GM10266 (cell line): ENCODE results near the gene MATR3.
"Not testable (repeated sequence)": the region's sequence is repeated elsewhere in the genome, so short reads cannot be mapped to it uniquely, and the experiment has no call there.

Experiments used
- DNase-seq: peaks from one replicate; pipeline ENCODE4 v3.0.0; 2012; ENCODE audit errors: extremely low spot score
- TF ChIP-seq, protein P1 (sequence below): IDR thresholded peaks from 2 replicates; pipeline ENCODE4 v1.5.1; 2012; ENCODE audit warnings: mild to moderate bottlenecking, low read depth; ENCODE audit not compliant: control insufficient read depth, insufficient read depth; ENCODE audit errors: missing control alignments

The MATR3 gene

DNA sequence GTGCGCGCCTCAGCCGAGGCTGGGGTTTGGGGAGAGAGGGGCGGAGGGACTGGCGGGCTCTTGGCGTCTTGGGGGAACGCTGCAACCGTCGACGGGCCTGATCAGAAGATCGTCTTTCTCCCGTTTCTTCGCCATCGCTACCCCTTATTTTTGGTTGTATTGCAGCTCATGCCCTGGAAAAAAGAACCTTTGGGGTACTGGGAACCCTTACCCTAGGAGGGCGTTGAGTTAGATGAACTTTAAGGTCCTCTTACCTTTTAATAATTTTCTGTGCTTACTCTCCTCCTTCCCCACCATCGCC, 48.8 kb downstream of the MATR3 start:
- TF ChIP-seq, protein P1, sequence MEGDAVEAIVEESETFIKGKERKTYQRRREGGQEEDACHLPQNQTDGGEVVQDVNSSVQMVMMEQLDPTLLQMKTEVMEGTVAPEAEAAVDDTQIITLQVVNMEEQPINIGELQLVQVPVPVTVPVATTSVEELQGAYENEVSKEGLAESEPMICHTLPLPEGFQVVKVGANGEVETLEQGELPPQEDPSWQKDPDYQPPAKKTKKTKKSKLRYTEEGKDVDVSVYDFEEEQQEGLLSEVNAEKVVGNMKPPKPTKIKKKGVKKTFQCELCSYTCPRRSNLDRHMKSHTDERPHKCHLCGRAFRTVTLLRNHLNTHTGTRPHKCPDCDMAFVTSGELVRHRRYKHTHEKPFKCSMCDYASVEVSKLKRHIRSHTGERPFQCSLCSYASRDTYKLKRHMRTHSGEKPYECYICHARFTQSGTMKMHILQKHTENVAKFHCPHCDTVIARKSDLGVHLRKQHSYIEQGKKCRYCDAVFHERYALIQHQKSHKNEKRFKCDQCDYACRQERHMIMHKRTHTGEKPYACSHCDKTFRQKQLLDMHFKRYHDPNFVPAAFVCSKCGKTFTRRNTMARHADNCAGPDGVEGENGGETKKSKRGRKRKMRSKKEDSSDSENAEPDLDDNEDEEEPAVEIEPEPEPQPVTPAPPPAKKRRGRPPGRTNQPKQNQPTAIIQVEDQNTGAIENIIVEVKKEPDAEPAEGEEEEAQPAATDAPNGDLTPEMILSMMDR, result no peak
- DNase-seq, result peak; percentile 81

DNA sequence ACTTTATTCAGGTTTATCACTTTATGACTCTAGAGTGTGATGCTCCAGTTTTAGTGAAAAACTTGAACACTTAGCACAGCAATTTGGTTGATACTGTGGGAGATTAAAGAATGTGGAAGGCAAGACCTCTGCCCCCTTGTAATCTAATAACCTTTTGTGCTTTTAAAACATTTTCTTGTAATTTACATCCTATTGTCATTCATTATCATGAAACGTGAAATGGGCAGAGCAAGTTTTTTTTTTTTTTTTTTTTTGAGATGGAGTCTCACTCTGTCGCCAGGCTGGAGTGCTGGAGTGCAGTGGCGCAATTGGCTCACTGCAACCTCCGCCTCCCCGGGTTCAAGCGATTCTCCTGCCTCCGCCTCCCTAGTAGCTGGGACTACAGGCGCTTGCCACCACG, 49.9 kb downstream of the MATR3 start:
- DNase-seq, result no peak
- TF ChIP-seq, protein P1, result no peak

DNA sequence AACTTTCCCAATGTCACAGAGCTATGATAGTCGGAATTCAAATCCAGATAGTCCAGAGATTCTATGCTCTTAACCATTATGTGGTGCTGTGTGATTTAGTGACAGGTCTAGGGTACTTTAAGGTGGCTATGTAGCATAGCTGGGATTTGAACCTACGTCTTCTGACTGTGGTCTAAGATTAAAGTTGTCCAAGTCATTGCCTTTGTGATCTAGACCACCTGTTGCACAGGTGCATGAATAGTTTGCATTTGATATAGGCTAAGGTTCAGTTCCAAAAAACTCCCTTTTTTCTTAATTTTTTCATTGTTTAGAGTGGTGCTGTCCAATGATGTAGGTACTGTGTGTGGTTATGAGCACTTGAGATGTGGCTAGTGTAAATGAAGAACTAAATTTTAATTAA, 50.6 kb downstream of the MATR3 start:
- TF ChIP-seq, protein P1, result no peak
- no peak for DNase-seq

DNA sequence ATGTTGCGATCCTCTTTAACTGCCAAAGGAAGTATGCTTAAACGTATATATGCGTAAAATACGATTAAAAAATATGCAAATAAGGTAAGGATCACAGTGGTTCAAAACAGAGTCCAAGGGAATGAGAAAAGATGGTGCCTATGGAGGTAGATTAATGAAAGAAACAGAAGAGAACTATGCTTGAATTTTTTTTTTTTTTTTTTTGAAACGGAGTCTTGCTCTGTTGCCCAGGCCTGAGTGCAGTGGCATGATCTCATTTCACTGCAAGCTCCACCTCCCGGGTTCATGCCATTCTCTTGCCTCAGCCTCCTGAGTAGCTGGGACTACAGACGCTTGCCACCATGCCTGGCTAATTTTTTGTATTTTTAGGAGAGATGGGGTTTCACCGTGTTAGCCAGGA, 51.9 kb downstream of the MATR3 start:
- DNase-seq, result not testable (repeated sequence)

DNA sequence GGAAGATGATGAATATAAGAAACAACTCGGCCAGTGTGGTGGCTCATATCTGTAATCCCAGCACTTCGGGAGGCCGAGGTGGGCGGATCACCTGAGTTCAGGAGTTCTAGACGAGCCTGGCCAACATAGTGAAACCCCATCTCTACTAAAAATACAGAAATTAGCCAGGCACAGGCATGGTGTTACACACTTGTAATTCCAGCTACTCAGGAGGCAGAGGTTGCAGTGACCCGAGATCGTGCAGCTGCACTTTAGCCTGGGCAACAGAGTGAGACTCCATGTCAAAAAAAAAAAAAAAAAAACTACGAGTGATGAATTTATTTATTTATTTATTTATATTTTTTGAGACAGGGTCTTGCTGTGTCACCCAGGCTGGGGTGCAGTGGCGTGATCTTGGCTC, 54.3 kb downstream of the MATR3 start:
- DNase-seq, result not testable (repeated sequence)

DNA sequence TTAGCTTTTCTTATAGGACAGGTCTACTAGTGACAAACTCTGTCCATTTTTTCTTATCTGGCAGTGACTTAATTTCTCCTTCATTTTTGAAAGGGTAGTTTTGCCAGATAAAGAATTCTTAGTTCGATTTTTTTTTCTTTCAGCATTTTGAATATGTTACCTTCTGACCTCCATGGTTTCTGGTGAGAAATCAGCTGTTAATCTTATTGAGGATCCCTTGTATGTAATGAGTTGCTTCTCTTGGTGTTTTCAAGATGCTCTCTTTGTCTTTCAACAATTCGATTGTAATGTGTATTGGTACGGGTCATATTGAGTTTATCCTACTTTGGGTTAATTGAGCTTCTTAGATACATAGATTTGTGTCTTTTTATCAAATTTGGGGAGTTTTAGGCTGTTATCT, 60.6 kb downstream of the MATR3 start:
- TF ChIP-seq, protein P1, result no peak
- DNase-seq, result no peak

DNA sequence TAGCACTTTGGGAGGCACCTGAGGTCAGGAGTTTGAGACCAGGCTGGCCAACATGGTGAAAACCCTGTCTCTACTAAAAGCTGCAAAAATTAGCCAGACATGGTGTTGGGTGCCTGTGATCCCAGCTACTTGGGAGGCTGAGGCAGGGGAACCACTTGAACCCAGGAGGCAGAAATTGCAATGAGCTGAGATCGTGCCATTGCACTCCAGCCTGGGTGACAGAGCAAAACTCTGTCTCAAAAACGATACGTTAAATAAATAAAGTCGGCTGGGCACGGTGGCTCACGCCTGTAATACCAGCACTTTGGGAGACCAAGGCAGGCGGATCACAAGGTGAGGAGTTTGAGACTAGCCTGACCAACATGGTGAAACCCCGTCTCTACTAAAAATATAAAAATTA, 62.4 kb downstream of the MATR3 start:
- not testable (repeated sequence) for DNase-seq

DNA sequence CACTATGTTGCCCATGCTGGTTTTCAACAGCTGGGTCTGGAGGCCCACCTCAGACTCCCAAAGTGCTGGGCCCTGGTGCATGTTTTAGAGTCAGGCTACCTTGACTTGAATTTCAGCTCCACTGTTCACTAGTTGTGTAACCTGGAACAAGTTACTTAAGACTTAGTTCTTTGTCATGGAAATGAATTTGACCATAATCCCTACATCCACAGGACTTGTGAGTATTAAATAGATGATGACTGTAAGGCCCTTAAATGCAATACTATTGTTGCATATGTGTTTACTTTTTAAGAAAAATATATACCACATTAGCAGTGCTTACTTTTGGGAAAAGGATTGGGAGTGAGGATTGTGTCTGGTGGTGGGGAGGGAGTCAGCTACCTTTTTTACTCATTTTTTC, 64.5 kb downstream of the MATR3 start:
- TF ChIP-seq, protein P1, result no peak
- no peak for DNase-seq

DNA sequence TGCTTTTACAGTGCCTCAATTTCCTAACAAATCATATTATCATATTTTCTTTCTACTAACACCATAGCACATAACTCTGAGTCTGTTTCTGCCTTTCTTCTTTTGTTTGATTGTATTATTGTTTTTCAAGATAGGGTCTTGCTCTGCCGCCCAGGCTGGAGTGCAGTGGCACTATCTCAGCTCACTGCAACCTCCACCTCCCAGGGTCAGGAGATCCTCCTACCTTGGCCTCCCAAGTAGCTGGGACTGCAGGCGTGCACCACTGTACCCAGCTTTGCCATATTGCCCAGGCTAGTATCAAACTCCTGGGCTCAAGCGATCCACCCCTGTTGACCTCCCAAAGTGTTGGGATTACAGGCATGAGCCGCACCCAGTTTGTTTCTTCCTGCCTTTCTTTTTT, 66.8 kb downstream of the MATR3 start:
- TF ChIP-seq, protein P1, result no peak
- DNase-seq, result no peak
